ENCODE data around the gene EMC10. TPM values are rescaled to one million over a fixed set of nuclear protein-coding genes. Genes with fewer than 3 reads are reported as not detected.

EMC10 gene
- total and polyA plus RNA-seq, 9 donors: 84.2 to 122 (median 92.4) TPM

GRCh38 chr19:50495020-50495531 is 18.8 kb downstream of the EMC10 start:
- Histone ChIP-seq H3K9me3 (replicated peaks; ENCODE audit: control insufficient read depth, low read depth, low read length) (no peaks in the 10 kb centered on the region), H3K36me3 (ENCODE audit: control insufficient read depth, insufficient read depth, low read length) (no peaks in the 10 kb centered on the region), H3K4me1 (ENCODE audit: control insufficient read depth, insufficient read depth, low read length) (peaks cover 29% of the 10 kb centered on the region), H3K27me3 (ENCODE audit: control insufficient read depth, insufficient read depth, low read length) (peaks cover 11% of the 10 kb centered on the region), H3K27ac (ENCODE audit: low read length) (no peak overlapping the region), H3K4me3 (ENCODE audit: low read length) (no peak overlapping the region)
- 89% methylated on average over 2 of the region's 5 CpGs for WGBS (ENCODE audit: insufficient coverage)
- DNase-seq: no peak

GRCh38 chr19:50496189-50497021 is 20.1 kb downstream of the EMC10 start:
- Histone ChIP-seq H3K27ac (ENCODE audit: low read length) (peak overlapping the region; percentile 90), H3K36me3 (ENCODE audit: control insufficient read depth, insufficient read depth, low read length) (no peaks in the 10 kb centered on the region), H3K4me1 (ENCODE audit: control insufficient read depth, insufficient read depth, low read length) (peaks cover 28% of the 10 kb centered on the region), H3K27me3 (ENCODE audit: control insufficient read depth, insufficient read depth, low read length) (peaks cover 12% of the 10 kb centered on the region), H3K4me3 (ENCODE audit: low read length) (peak overlapping the region; percentile 57), H3K9me3 (replicated peaks; ENCODE audit: control insufficient read depth, low read depth, low read length) (no peaks in the 10 kb centered on the region)
- 49% methylated on average over 13 of the region's 30 CpGs for WGBS (ENCODE audit: insufficient coverage)
- peak; percentile 79 for DNase-seq

- peak overlapping the region; percentile 90 for H3K27ac ChIP-seq (ENCODE audit: low read length)
- 39% methylated on average over 5 of the region's 8 CpGs for WGBS (ENCODE audit: insufficient coverage)
- H3K4me1 ChIP-seq (ENCODE audit: control insufficient read depth, insufficient read depth, low read length): peaks cover 28% of the 10 kb centered on the region
Measured at GRCh38 chr19:50497022-50497405, 20.7 kb downstream of the EMC10 start.

GRCh38 chr19:50498219-50499056 is 22.1 kb downstream of the EMC10 start:
- no peak for DNase-seq
- Histone ChIP-seq H3K36me3 (ENCODE audit: control insufficient read depth, insufficient read depth, low read length) (no peaks in the 10 kb centered on the region), H3K27me3 (ENCODE audit: control insufficient read depth, insufficient read depth, low read length) (peaks cover 6% of the 10 kb centered on the region), H3K4me1 (ENCODE audit: control insufficient read depth, insufficient read depth, low read length) (peaks cover 26% of the 10 kb centered on the region), H3K27ac (ENCODE audit: low read length) (peak overlapping the region; percentile 90), H3K9me3 (replicated peaks; ENCODE audit: control insufficient read depth, low read depth, low read length) (no peaks in the 10 kb centered on the region), H3K4me3 (ENCODE audit: low read length) (peak overlapping the region; percentile 57)
- WGBS (ENCODE audit: insufficient coverage): 59% methylated on average over 10 of the region's 11 CpGs

More at GRCh38 chr19:50497022-50497405, 20.7 kb downstream of the EMC10 start:
- Histone ChIP-seq H3K4me3 (ENCODE audit: low read length) (peak overlapping the region; percentile 57), H3K9me3 (replicated peaks; ENCODE audit: control insufficient read depth, low read depth, low read length) (no peaks in the 10 kb centered on the region), H3K36me3 (ENCODE audit: control insufficient read depth, insufficient read depth, low read length) (no peaks in the 10 kb centered on the region), H3K27me3 (ENCODE audit: control insufficient read depth, insufficient read depth, low read length) (peaks cover 10% of the 10 kb centered on the region)
- no peak for DNase-seq

GRCh38 chr19:50500060-50500752 is 23.9 kb downstream of the EMC10 start:
- Histone ChIP-seq H3K4me1 (ENCODE audit: control insufficient read depth, insufficient read depth, low read length) (peaks cover 26% of the 10 kb centered on the region), H3K9me3 (replicated peaks; ENCODE audit: control insufficient read depth, low read depth, low read length) (no peaks in the 10 kb centered on the region), H3K36me3 (ENCODE audit: control insufficient read depth, insufficient read depth, low read length) (no peaks in the 10 kb centered on the region), H3K27me3 (ENCODE audit: control insufficient read depth, insufficient read depth, low read length) (peaks cover 6% of the 10 kb centered on the region), H3K27ac (ENCODE audit: low read length) (peak overlapping the region; percentile 90), H3K4me3 (ENCODE audit: low read length) (peak overlapping the region; percentile 57)
- DNase-seq: peak; percentile 88
- 12% methylated on average over 17 of the region's 27 CpGs for WGBS (ENCODE audit: insufficient coverage)

GRCh38 chr19:50500753-50501151 is 24.4 kb downstream of the EMC10 start:
- peak; percentile 79 for DNase-seq
- Histone ChIP-seq H3K27me3 (ENCODE audit: control insufficient read depth, insufficient read depth, low read length) (peaks cover 6% of the 10 kb centered on the region), H3K36me3 (ENCODE audit: control insufficient read depth, insufficient read depth, low read length) (no peaks in the 10 kb centered on the region), H3K27ac (ENCODE audit: low read length) (peak overlapping the region; percentile 90), H3K4me1 (ENCODE audit: control insufficient read depth, insufficient read depth, low read length) (peaks cover 28% of the 10 kb centered on the region), H3K4me3 (ENCODE audit: low read length) (peak overlapping the region; percentile 57), H3K9me3 (replicated peaks; ENCODE audit: control insufficient read depth, low read depth, low read length) (no peaks in the 10 kb centered on the region)
- WGBS (ENCODE audit: insufficient coverage): 50% methylated on average over 4 of the region's 10 CpGs

GRCh38 chr19:50501186-50501567 is 24.9 kb downstream of the EMC10 start:
- Histone ChIP-seq H3K27ac (ENCODE audit: low read length) (peak overlapping the region; percentile 90), H3K27me3 (ENCODE audit: control insufficient read depth, insufficient read depth, low read length) (peaks cover 6% of the 10 kb centered on the region), H3K36me3 (ENCODE audit: control insufficient read depth, insufficient read depth, low read length) (no peaks in the 10 kb centered on the region), H3K4me3 (ENCODE audit: low read length) (peak overlapping the region; percentile 45), H3K4me1 (ENCODE audit: control insufficient read depth, insufficient read depth, low read length) (peaks cover 28% of the 10 kb centered on the region), H3K9me3 (replicated peaks; ENCODE audit: control insufficient read depth, low read depth, low read length) (no peaks in the 10 kb centered on the region)
- no peak for DNase-seq
- 27% methylated on average over 9 of the region's 12 CpGs for WGBS (ENCODE audit: insufficient coverage)

- Histone ChIP-seq H3K27me3 (ENCODE audit: control insufficient read depth, insufficient read depth, low read length) (peaks cover 6% of the 10 kb centered on the region), H3K4me3 (ENCODE audit: low read length) (peak overlapping the region; percentile 45), H3K27ac (ENCODE audit: low read length) (peak overlapping the region; percentile 90), H3K36me3 (ENCODE audit: control insufficient read depth, insufficient read depth, low read length) (no peaks in the 10 kb centered on the region), H3K4me1 (ENCODE audit: control insufficient read depth, insufficient read depth, low read length) (peaks cover 23% of the 10 kb centered on the region), H3K9me3 (replicated peaks; ENCODE audit: control insufficient read depth, low read depth, low read length) (no peaks in the 10 kb centered on the region)
- WGBS (ENCODE audit: insufficient coverage): 36% methylated on average over 17 of the region's 25 CpGs
- DNase-seq: peak; percentile 70
Measured at GRCh38 chr19:50501568-50502475, 25.5 kb downstream of the EMC10 start.
